HG03521 (cell line): ENCODE results near the gene AGBL1.

ENCODE experiments used
- ATAC-seq: cut with Tn5 transposase; IDR thresholded peaks from one replicate; pipeline ENCODE4 v1.9.1; 2021; ENCODE audit warnings: mild to moderate bottlenecking, moderate library complexity; ENCODE audit not compliant: unreplicated experiment

Gene AGBL1

GRCh38 chr15:86079508-86080266 lies at the start of gene AGBL1:
TSS of gene AGBL1 (plus strand) at chr15:86079871.
- no peak for ATAC-seq

- ATAC-seq = no peak
Observed at GRCh38 chr15:86034904-86035303, 44.8 kb upstream of the AGBL1 start.

- no peak for ATAC-seq
Observed at GRCh38 chr15:86036243-86036642, 43.4 kb upstream of the AGBL1 start.

GRCh38 chr15:86038491-86038890 lies 41.2 kb upstream of the AGBL1 start:
- ATAC-seq = no peak

GRCh38 chr15:86040356-86041033 lies 39.2 kb upstream of the AGBL1 start:
- ATAC-seq = no peak

GRCh38 chr15:86041399-86041798 lies 38.3 kb upstream of the AGBL1 start:
- ATAC-seq = no peak

- ATAC-seq = no peak
Observed at GRCh38 chr15:86042226-86042625, 37.4 kb upstream of the AGBL1 start.

- ATAC-seq = no peak
Observed at GRCh38 chr15:86044981-86045380, 34.7 kb upstream of the AGBL1 start.

GRCh38 chr15:86054338-86054737 lies 25.3 kb upstream of the AGBL1 start:
- ATAC-seq = no peak

- no peak for ATAC-seq
Observed at GRCh38 chr15:86055688-86056087, 24.0 kb upstream of the AGBL1 start.

GRCh38 chr15:86059851-86060250 lies 19.8 kb upstream of the AGBL1 start:
- ATAC-seq = no peak

- ATAC-seq = no peak
Observed at GRCh38 chr15:86060674-86061073, 19.0 kb upstream of the AGBL1 start.

GRCh38 chr15:86061581-86061980 lies 18.1 kb upstream of the AGBL1 start:
- no peak for ATAC-seq

GRCh38 chr15:86062646-86063243 lies 16.9 kb upstream of the AGBL1 start:
- ATAC-seq = no peak

- no peak for ATAC-seq
Observed at GRCh38 chr15:86063356-86064095, 16.1 kb upstream of the AGBL1 start.

GRCh38 chr15:86064326-86064725 lies 15.3 kb upstream of the AGBL1 start:
- ATAC-seq = no peak

- no peak for ATAC-seq
Observed at GRCh38 chr15:86066174-86066834, 13.4 kb upstream of the AGBL1 start.

GRCh38 chr15:86073281-86073680 lies 6.4 kb upstream of the AGBL1 start:
- no peak for ATAC-seq

GRCh38 chr15:86076468-86076867 lies 3.2 kb upstream of the AGBL1 start:
- no peak for ATAC-seq

- ATAC-seq = no peak
Observed at GRCh38 chr15:86077070-86077469, 2.6 kb upstream of the AGBL1 start.

- no peak for ATAC-seq
Observed at GRCh38 chr15:86080302-86080701, 631 bp downstream of the AGBL1 start.
